Transverse colon (tissue), 4 donors: ENCODE measurements around the gene SRRM3.

ENCODE experiments used
- CTCF ChIP-seq, 5 experiments: fragments of 200-600 bp in 3 of 5; fragments of 450-650 bp in 2 of 5; sonication (generic) in 3 of 5; IDR thresholded peaks; 1 replicate in 2 of 5; 2 replicates in 3 of 5; pipeline ENCODE4 v1.5.1; 2016 to 2017; ENCODE audit warnings: antibody characterized with exemption in 5 of 5, inconsistent platforms in 3 of 5, mild to moderate bottlenecking in 2 of 5, moderate library complexity in 1 of 5
- POLR2A ChIP-seq: fragments of 450-650 bp; IDR thresholded peaks from one replicate; pipeline ENCODE4 v1.6.1; 2016; ENCODE audit warnings: antibody characterized with exemption, mild to moderate bottlenecking, moderate library complexity
- POLR2AphosphoS5 ChIP-seq, 3 donors: sonication (generic); formaldehyde crosslinking; IDR thresholded peaks; one replicate each; pipeline ENCODE4 v1.6.1; 2016; ENCODE audit warnings: antibody characterized with exemption in 3 of 3

GRCh38 chr7:76273503-76273902, 71.8 kb downstream of the SRRM3 start:
- no peak for TF ChIP-seq POLR2A
- no peak for TF ChIP-seq CTCF (IDR thresholded peaks at IDR 0.05)
- no peak for TF ChIP-seq POLR2AphosphoS5 (IDR thresholded peaks at IDR 0.05)
